H1 (cell line): ENCODE measurements around the gene RMND5B.

ENCODE experiments used
- CTCF ChIP-seq, 3 experiments: IDR thresholded peaks; 1 replicate in 2 of 3; 2 replicates in 1 of 3; pipeline versions ENCODE4 v1.5.1 to v1.6.1; 2011; ENCODE audit warnings: low read length in 3 of 3, mild to moderate bottlenecking in 3 of 3, inconsistent platforms in 2 of 3, low read depth in 1 of 3, moderate library complexity in 1 of 3; ENCODE audit not compliant: insufficient read depth in 1 of 3; ENCODE audit errors: control extremely low read depth in 1 of 3
- EP300 ChIP-seq, 2 experiments: IDR thresholded peaks; 1 replicate in 1 of 2; 2 replicates in 1 of 2; pipeline ENCODE4 v1.6.1; 2011 to 2012; ENCODE audit warnings: low read depth in 2 of 2, low read length in 2 of 2, mild to moderate bottlenecking in 2 of 2, borderline replicate concordance in 1 of 2, inconsistent platforms in 1 of 2, moderate library complexity in 1 of 2
- ZNF274 ChIP-seq: IDR thresholded peaks from 2 replicates; pipeline ENCODE4 v1.7.0; 2012; ENCODE audit warnings: low read length, borderline replicate concordance; ENCODE audit errors: extremely low read depth

GRCh38 chr5:178137991-178138390, 7.2 kb downstream of the RMND5B start:
- TF ChIP-seq CTCF (IDR thresholded peaks at IDR 0.05; ENCODE audit: control extremely low read depth in 1 of 3, insufficient read depth in 1 of 3, low read depth in 1 of 3, low read length in 3 of 3) = no peak
- TF ChIP-seq EP300 (IDR thresholded peaks at IDR 0.05; ENCODE audit: borderline replicate concordance in 1 of 2, low read depth in 2 of 2, low read length in 2 of 2) = no peak
- TF ChIP-seq ZNF274 = no peak
